ENCODE data around the gene ALPK3.

Gene ALPK3

GRCh38 chr15:84816694-84817465 lies at the start of gene ALPK3:
ALPK3 (plus strand) TSS chr15:84817356; CDS start chr15:84817453, 97 bp downstream.
- no peak for DNase-seq

GRCh38 chr15:84772031-84772430 lies 45.1 kb upstream of the ALPK3 start:
- DNase-seq: no peak

GRCh38 chr15:84772467-84772866 lies 44.7 kb upstream of the ALPK3 start:
- DNase-seq: no peak

- no peak for DNase-seq
Measured at GRCh38 chr15:84773716-84774115, 43.4 kb upstream of the ALPK3 start.

GRCh38 chr15:84775867-84776449 lies 41.2 kb upstream of the ALPK3 start:
- DNase-seq: no peak

GRCh38 chr15:84778194-84778593 lies 39.0 kb upstream of the ALPK3 start:
- DNase-seq: no peak

- DNase-seq: no peak
Measured at GRCh38 chr15:84780492-84780891, 36.7 kb upstream of the ALPK3 start.

- DNase-seq: no peak
Measured at GRCh38 chr15:84781495-84781894, 35.7 kb upstream of the ALPK3 start.

- no peak for DNase-seq
Measured at GRCh38 chr15:84782346-84782745, 34.8 kb upstream of the ALPK3 start.

- DNase-seq: no peak
Measured at GRCh38 chr15:84783493-84784251, 33.5 kb upstream of the ALPK3 start.

GRCh38 chr15:84784262-84784661 lies 32.9 kb upstream of the ALPK3 start:
- no peak for DNase-seq

- DNase-seq: no peak
Measured at GRCh38 chr15:84785053-84785452, 32.1 kb upstream of the ALPK3 start.

- no peak for DNase-seq
Measured at GRCh38 chr15:84788500-84788899, 28.7 kb upstream of the ALPK3 start.

- no peak for DNase-seq
Measured at GRCh38 chr15:84789762-84790161, 27.4 kb upstream of the ALPK3 start.

- DNase-seq: no peak
Measured at GRCh38 chr15:84790676-84791075, 26.5 kb upstream of the ALPK3 start.

GRCh38 chr15:84791763-84792162 lies 25.4 kb upstream of the ALPK3 start:
- no peak for DNase-seq

- DNase-seq: no peak
Measured at GRCh38 chr15:84793431-84794161, 23.6 kb upstream of the ALPK3 start.

- DNase-seq: no peak
Measured at GRCh38 chr15:84794162-84794547, 23.0 kb upstream of the ALPK3 start.

GRCh38 chr15:84795186-84795585 lies 22.0 kb upstream of the ALPK3 start:
- DNase-seq: no peak

- no peak for DNase-seq
Measured at GRCh38 chr15:84797212-84797611, 19.9 kb upstream of the ALPK3 start.

- no peak for DNase-seq
Measured at GRCh38 chr15:84797801-84798200, 19.4 kb upstream of the ALPK3 start.

GRCh38 chr15:84798436-84798946 lies 18.7 kb upstream of the ALPK3 start:
- no peak for DNase-seq
